Body of pancreas (tissue), 4 donors: ENCODE results near the gene COLGALT1.

Experiments
- POLR2A ChIP-seq, 3 donors: fragments of 450-650 bp; IDR thresholded peaks; one replicate each; pipeline ENCODE4 v1.6.1; 2016; ENCODE audit warnings: antibody characterized with exemption in 3 of 3, mild to moderate bottlenecking in 2 of 3
- TF ChIP-seq, protein P1 (sequence below), 7 experiments: fragments of 450-650 bp in 4 of 7; fragments of 200-600 bp in 3 of 7; sonication (generic) in 3 of 7; IDR thresholded peaks; one replicate each; pipeline ENCODE4 v1.5.1; 2016 to 2019; ENCODE audit warnings: antibody characterized with exemption in 7 of 7

DNA sequence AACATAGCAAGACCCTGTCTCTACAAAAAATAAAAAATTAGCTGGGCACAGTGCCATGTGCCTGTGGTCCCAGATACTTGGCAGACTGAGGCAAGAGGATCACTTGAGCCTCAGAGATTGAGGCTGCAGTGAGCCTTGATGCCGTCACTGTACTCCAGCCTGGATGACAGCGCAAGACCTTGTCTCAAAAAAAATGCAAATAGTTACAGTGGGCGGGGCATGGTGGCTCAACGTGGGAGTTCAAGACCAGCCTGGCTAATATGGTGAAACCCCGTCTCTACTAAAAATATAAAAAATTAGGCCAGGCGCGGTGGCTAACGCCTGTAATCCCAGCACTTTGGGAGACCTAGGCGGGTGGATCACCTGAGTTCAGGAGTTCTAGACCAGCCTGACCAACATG is 35.5 kb upstream of the COLGALT1 start:
- TF ChIP-seq, protein P1, sequence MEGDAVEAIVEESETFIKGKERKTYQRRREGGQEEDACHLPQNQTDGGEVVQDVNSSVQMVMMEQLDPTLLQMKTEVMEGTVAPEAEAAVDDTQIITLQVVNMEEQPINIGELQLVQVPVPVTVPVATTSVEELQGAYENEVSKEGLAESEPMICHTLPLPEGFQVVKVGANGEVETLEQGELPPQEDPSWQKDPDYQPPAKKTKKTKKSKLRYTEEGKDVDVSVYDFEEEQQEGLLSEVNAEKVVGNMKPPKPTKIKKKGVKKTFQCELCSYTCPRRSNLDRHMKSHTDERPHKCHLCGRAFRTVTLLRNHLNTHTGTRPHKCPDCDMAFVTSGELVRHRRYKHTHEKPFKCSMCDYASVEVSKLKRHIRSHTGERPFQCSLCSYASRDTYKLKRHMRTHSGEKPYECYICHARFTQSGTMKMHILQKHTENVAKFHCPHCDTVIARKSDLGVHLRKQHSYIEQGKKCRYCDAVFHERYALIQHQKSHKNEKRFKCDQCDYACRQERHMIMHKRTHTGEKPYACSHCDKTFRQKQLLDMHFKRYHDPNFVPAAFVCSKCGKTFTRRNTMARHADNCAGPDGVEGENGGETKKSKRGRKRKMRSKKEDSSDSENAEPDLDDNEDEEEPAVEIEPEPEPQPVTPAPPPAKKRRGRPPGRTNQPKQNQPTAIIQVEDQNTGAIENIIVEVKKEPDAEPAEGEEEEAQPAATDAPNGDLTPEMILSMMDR (IDR thresholded peaks at IDR 0.05), result no peak
- TF ChIP-seq POLR2A (IDR thresholded peaks at IDR 0.05), result no peak
